Neural cell (in vitro differentiated cells): ENCODE results near the gene CNIH3. TPM values are rescaled to one million over a fixed set of nuclear protein-coding genes. Genes with fewer than 3 reads are reported as not detected.

ENCODE experiments used
- H2AFZ ChIP-seq: fragments of 200-600, 300-800 bp; sonication (generic), shearing (Covaris generic); 2 replicates; pipeline ENCODE4 v1.6.0; 2014; ENCODE audit warnings: low read depth, mild to moderate bottlenecking, antibody characterized with exemption, low read length, moderate library complexity
- H3F3A ChIP-seq: fragments of 200-600 bp; shearing (Covaris generic); 2 replicates; pipeline ENCODE4 v1.6.1; 2016; ENCODE audit warnings: mild to moderate bottlenecking, moderate library complexity, mixed read lengths, antibody characterized with exemption, low read length; ENCODE audit not compliant: insufficient read depth, poor library complexity, severe bottlenecking
- H3K27ac ChIP-seq: fragments of 200-600, 300-800 bp; sonication (generic), shearing (Covaris generic); 2 replicates; pipeline ENCODE4 v1.5.1; 2014; ENCODE audit warnings: mild to moderate bottlenecking, low read length, moderate library complexity
- H3K27me3 ChIP-seq: fragments of 300-800, 200-600 bp; sonication (generic), shearing (Covaris generic); 2 replicates; pipeline ENCODE4 v1.6.0; 2014; ENCODE audit warnings: mild to moderate bottlenecking, low read depth, low read length, moderate library complexity; ENCODE audit not compliant: insufficient read depth
- H3K36me3 ChIP-seq: fragments of 300-800, 200-600 bp; sonication (generic), shearing (Covaris generic); 2 replicates; pipeline ENCODE4 v1.5.1; 2014; ENCODE audit warnings: mild to moderate bottlenecking, antibody characterized with exemption, low read length, moderate library complexity; ENCODE audit not compliant: insufficient read depth
- H3K4me2 ChIP-seq: fragments of 300-800, 200-600 bp; sonication (generic), shearing (Covaris generic); 2 replicates; pipeline ENCODE4 v1.6.0; 2014; ENCODE audit warnings: mild to moderate bottlenecking, low read length
- H3K4me3 ChIP-seq: fragments of 300-800, 200-600 bp; sonication (generic), shearing (Covaris generic); 2 replicates; pipeline ENCODE4 v1.5.1; 2014; ENCODE audit warnings: mild to moderate bottlenecking, low read length, moderate library complexity
- H3K79me2 ChIP-seq: fragments of 200-600 bp; shearing (Covaris generic); replicated peaks from 2 replicates; pipeline ENCODE4 v1.6.0; 2014; ENCODE audit warnings: mild to moderate bottlenecking, low read length, moderate library complexity; ENCODE audit not compliant: insufficient read depth
- H3K9ac ChIP-seq: fragments of 300-800, 200-600 bp; sonication (generic), shearing (Covaris generic); 2 replicates; pipeline ENCODE4 v1.6.1; 2016; ENCODE audit warnings: mild to moderate bottlenecking, low read length, mixed read lengths
- H3K9me2 ChIP-seq: fragments of 200-600 bp; shearing (Covaris generic); 2 replicates; pipeline ENCODE4 v1.6.1; 2016; ENCODE audit warnings: mild to moderate bottlenecking, low read length, mixed read lengths; ENCODE audit not compliant: insufficient read depth
- H3K9me3 ChIP-seq: fragments of 200-600, 300-800 bp; sonication (generic), shearing (Covaris generic); 2 replicates; pipeline ENCODE4 v1.6.1; 2016; ENCODE audit warnings: mild to moderate bottlenecking, mixed run types, low read length, moderate library complexity, mixed read lengths
- H4K20me1 ChIP-seq: fragments of 200-600 bp; shearing (Covaris generic); 2 replicates; pipeline ENCODE4 v1.6.1; 2016; ENCODE audit warnings: mild to moderate bottlenecking, mixed run types; ENCODE audit not compliant: insufficient read depth
- EP300 ChIP-seq: fragments of 450-650 bp; conservative IDR thresholded peaks from 2 replicates; pipeline ENCODE4 v1.6.1; 2014; ENCODE audit warnings: antibody characterized with exemption, mild to moderate bottlenecking, moderate library complexity; ENCODE audit not compliant: poor library complexity, severe bottlenecking
- EZH2 ChIP-seq: fragments of 200-600, 300-800 bp; shearing (Covaris generic), sonication (generic); IDR thresholded peaks from 2 replicates; pipeline ENCODE4 v1.6.1; 2014; ENCODE audit warnings: antibody characterized with exemption, low read length, borderline replicate concordance, mild to moderate bottlenecking; ENCODE audit not compliant: insufficient read depth, poor library complexity, severe bottlenecking
- MXI1 ChIP-seq: fragments of 450-650 bp; conservative IDR thresholded peaks from 2 replicates; pipeline ENCODE4 v1.6.1; 2014; ENCODE audit warnings: antibody characterized with exemption, mild to moderate bottlenecking; ENCODE audit not compliant: poor library complexity, severe bottlenecking
- POLR2AphosphoS5 ChIP-seq: IDR thresholded peaks from 2 replicates; pipeline ENCODE4 v1.6.1; 2012
- RAD21 ChIP-seq: fragments of 450-650 bp; conservative IDR thresholded peaks from 2 replicates; pipeline ENCODE4 v1.6.1; 2014; ENCODE audit warnings: antibody characterized with exemption, mild to moderate bottlenecking, moderate library complexity
- REST ChIP-seq: IDR thresholded peaks from 2 replicates; pipeline ENCODE4 v1.6.1; 2012; ENCODE audit warnings: borderline replicate concordance
- SMC3 ChIP-seq: fragments of 450-650 bp; conservative IDR thresholded peaks from 2 replicates; pipeline ENCODE4 v1.6.1; 2014; ENCODE audit warnings: antibody characterized with exemption, mild to moderate bottlenecking, moderate library complexity; ENCODE audit not compliant: poor library complexity
- TAF1 ChIP-seq: IDR thresholded peaks from 2 replicates; pipeline ENCODE4 v1.6.1; 2012; ENCODE audit warnings: low read depth
- polyA plus RNA-seq: library from polyadenylated mRNA; depleted of rRNA; stranded (reverse); fragments of >200 nt; gene quantifications from 2 replicates; pipeline ENCODE4 v1.2.3, GENCODE V29; 2014
- TF ChIP-seq, protein P1 (sequence below): fragments of 450-650 bp; IDR thresholded peaks from 2 replicates; pipeline ENCODE4 v1.5.1; 2014; ENCODE audit warnings: antibody characterized with exemption, mild to moderate bottlenecking, moderate library complexity; ENCODE audit not compliant: poor library complexity, severe bottlenecking

The CNIH3 gene
- polyA plus RNA-seq, 1 donor from 2014 or later: 9.3 TPM

GRCh38 chr1:224656392-224656791 is 40.3 kb downstream of the CNIH3 start:
- H3K9ac ChIP-seq: no peak overlapping the region
- H2AFZ ChIP-seq: no peak overlapping the region
- no peak for TF ChIP-seq MXI1
- TF ChIP-seq EP300: no peak
- TF ChIP-seq EZH2: no peak
- TF ChIP-seq SMC3: no peak
- no peak for TF ChIP-seq POLR2AphosphoS5
- TF ChIP-seq, protein P1, sequence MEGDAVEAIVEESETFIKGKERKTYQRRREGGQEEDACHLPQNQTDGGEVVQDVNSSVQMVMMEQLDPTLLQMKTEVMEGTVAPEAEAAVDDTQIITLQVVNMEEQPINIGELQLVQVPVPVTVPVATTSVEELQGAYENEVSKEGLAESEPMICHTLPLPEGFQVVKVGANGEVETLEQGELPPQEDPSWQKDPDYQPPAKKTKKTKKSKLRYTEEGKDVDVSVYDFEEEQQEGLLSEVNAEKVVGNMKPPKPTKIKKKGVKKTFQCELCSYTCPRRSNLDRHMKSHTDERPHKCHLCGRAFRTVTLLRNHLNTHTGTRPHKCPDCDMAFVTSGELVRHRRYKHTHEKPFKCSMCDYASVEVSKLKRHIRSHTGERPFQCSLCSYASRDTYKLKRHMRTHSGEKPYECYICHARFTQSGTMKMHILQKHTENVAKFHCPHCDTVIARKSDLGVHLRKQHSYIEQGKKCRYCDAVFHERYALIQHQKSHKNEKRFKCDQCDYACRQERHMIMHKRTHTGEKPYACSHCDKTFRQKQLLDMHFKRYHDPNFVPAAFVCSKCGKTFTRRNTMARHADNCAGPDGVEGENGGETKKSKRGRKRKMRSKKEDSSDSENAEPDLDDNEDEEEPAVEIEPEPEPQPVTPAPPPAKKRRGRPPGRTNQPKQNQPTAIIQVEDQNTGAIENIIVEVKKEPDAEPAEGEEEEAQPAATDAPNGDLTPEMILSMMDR: no peak
- no peak for TF ChIP-seq REST
- no peak overlapping the region for H3K4me2 ChIP-seq
- H3K27me3 ChIP-seq: no peaks in the 10 kb centered on the region
- no peak overlapping the region for H3K4me3 ChIP-seq
- no peaks in the 10 kb centered on the region for H3K36me3 ChIP-seq
- H4K20me1 ChIP-seq: no peaks in the 10 kb centered on the region
- no peak overlapping the region for H3K27ac ChIP-seq
- H3K9me2 ChIP-seq: no peaks in the 10 kb centered on the region
- no peaks in the 10 kb centered on the region for H3F3A ChIP-seq
- no peaks in the 10 kb centered on the region for H3K9me3 ChIP-seq
- no peaks in the 10 kb centered on the region for H3K79me2 ChIP-seq

DNA sequence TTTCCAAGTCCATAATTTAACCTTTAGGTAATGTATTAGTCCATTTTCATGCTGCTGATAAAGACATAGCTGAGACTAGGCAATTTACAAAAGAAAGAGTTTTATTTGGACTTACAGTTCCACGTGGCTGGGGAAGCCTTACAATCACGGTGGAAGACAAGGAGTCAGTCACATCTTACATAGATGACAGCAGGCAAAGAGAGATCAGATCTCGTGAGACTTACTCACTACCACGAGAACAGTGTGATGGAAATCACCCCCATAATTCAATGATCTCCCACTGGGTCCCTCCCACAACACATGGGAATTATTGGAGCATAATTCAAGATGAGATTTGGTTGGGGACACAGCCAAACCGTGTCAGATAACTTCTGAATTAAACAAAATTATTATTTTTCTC is 44.0 kb downstream of the CNIH3 start:
- Histone ChIP-seq H3K36me3 (no peaks in the 10 kb centered on the region), H3F3A (no peaks in the 10 kb centered on the region)

DNA sequence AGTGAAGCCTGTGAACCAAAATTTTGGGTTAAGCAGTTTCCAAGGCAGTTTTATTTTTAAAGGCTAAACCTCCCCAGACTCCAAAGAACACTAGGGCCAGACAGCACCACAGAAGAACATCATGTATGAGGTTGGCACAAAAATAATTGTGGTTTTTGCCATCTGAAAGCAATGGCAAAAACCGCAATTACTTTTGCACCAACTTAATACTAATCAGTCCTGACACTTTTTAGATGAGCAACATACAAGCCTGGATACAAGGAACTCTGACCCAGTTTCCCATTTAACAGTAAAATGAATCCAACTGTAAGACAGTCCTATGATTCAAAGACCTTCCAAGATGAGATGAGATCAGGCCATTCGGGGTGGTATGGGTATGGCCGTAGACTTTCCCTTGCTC is 46.8 kb downstream of the CNIH3 start:
- Histone ChIP-seq H3K79me2 (no peaks in the 10 kb centered on the region), H3K27me3 (no peaks in the 10 kb centered on the region), H3K4me3 (no peak overlapping the region), H3K27ac (no peak overlapping the region), H3K4me2 (no peak overlapping the region), H3K36me3 (no peaks in the 10 kb centered on the region), H3K9me2 (no peaks in the 10 kb centered on the region), H3K9me3 (no peaks in the 10 kb centered on the region), H3F3A (no peaks in the 10 kb centered on the region), H4K20me1 (no peaks in the 10 kb centered on the region), H2AFZ (no peak overlapping the region), H3K9ac (no peak overlapping the region)
- TF ChIP-seq, protein P1: no peak
- no peak for TF ChIP-seq SMC3
- TF ChIP-seq POLR2AphosphoS5: no peak
- no peak for TF ChIP-seq RAD21
- TF ChIP-seq EP300: no peak
- no peak for TF ChIP-seq TAF1
- no peak for TF ChIP-seq REST
- no peak for TF ChIP-seq MXI1
- TF ChIP-seq EZH2: no peak

More for the DNA sequence above, 44.0 kb downstream of the CNIH3 start:
- TF ChIP-seq EP300 (peak; percentile 9), SMC3 (no peak)
- Histone ChIP-seq H3K79me2 (no peaks in the 10 kb centered on the region), H3K9ac (no peak overlapping the region), H3K27me3 (no peaks in the 10 kb centered on the region), H3K9me2 (no peaks in the 10 kb centered on the region), H4K20me1 (no peaks in the 10 kb centered on the region), H2AFZ (no peak overlapping the region), H3K9me3 (no peaks in the 10 kb centered on the region), H3K27ac (no peak overlapping the region), H3K4me2 (no peak overlapping the region), H3K4me3 (no peak overlapping the region)
